ENCODE measurements around the gene SEMG2.

Gene SEMG2

GRCh38 chr20:45221076-45221475, at the start of gene SEMG2:
Gene SEMG2 (plus strand): TSS chr20:45221373. CDS start chr20:45221390, 17 bp downstream.
- no peak within 1 kb of the TSS for H3K9ac ChIP-seq (ENCODE audit: insufficient read length, low read depth)
- no peak within 1 kb of the TSS for H3K4me3 ChIP-seq (ENCODE audit: insufficient read length, low read depth)
- TF ChIP-seq SUZ12 (IDR thresholded peaks at IDR 0.05; ENCODE audit: extremely low read depth, insufficient read depth, insufficient read length): no peak
- no peak for TF ChIP-seq ZNF274 (IDR thresholded peaks at IDR 0.05; ENCODE audit: low read depth, low read length)
- no peak for TF ChIP-seq YY1 (IDR thresholded peaks at IDR 0.05; ENCODE audit: insufficient read depth, insufficient read length)
- H3K27me3 ChIP-seq (ENCODE audit: insufficient read depth, insufficient read length): no peaks in the 10 kb centered on the region
- DNase-seq (ENCODE audit: low read depth, low spot score): no peak
- H3K36me3 ChIP-seq (ENCODE audit: insufficient read depth, insufficient read length, low read length): no peaks in the 10 kb centered on the region
- no peaks in the 10 kb centered on the region for H3K4me1 ChIP-seq (ENCODE audit: insufficient read depth, insufficient read length)
- H3K9me3 ChIP-seq (ENCODE audit: insufficient read depth, low read length): no peaks in the 10 kb centered on the region

- no peak for DNase-seq (ENCODE audit: low read depth, low spot score)
- no peak overlapping the region for H3K4me3 ChIP-seq (ENCODE audit: insufficient read length, low read depth)
- no peaks in the 10 kb centered on the region for H3K4me1 ChIP-seq (ENCODE audit: insufficient read depth, insufficient read length)
- no peaks in the 10 kb centered on the region for H3K27me3 ChIP-seq (ENCODE audit: insufficient read depth, insufficient read length)
- no peak overlapping the region for H3K9ac ChIP-seq (ENCODE audit: insufficient read length, low read depth)
- H3K9me3 ChIP-seq (ENCODE audit: insufficient read depth, low read length): peaks cover 7% of the 10 kb centered on the region; the same call in 1 of the 2 replicates
- H3K36me3 ChIP-seq (ENCODE audit: insufficient read depth, insufficient read length, low read length): no peaks in the 10 kb centered on the region
- TF ChIP-seq ZNF274 (IDR thresholded peaks at IDR 0.05; ENCODE audit: low read depth, low read length) (no peak), SUZ12 (IDR thresholded peaks at IDR 0.05; ENCODE audit: extremely low read depth, insufficient read depth, insufficient read length) (no peak), YY1 (IDR thresholded peaks at IDR 0.05; ENCODE audit: insufficient read depth, insufficient read length) (no peak)
Observed at GRCh38 chr20:45173522-45173921, 47.7 kb upstream of the SEMG2 start.

GRCh38 chr20:45174434-45175364, 46.5 kb upstream of the SEMG2 start, which contains the start of gene PI3:
Gene PI3 (plus strand): TSS chr20:45174902. CDS start chr20:45174923, 21 bp downstream.
- no peak within 1 kb of the TSS for H3K4me3 ChIP-seq (ENCODE audit: insufficient read length, low read depth)
- no peak for TF ChIP-seq YY1 (IDR thresholded peaks at IDR 0.05; ENCODE audit: insufficient read depth, insufficient read length)
- no peak for TF ChIP-seq ZNF274 (IDR thresholded peaks at IDR 0.05; ENCODE audit: low read depth, low read length)
- H3K36me3 ChIP-seq (ENCODE audit: insufficient read depth, insufficient read length, low read length): no peaks in the 10 kb centered on the region
- H3K27me3 ChIP-seq (ENCODE audit: insufficient read depth, insufficient read length): no peaks in the 10 kb centered on the region
- no peaks in the 10 kb centered on the region for H3K4me1 ChIP-seq (ENCODE audit: insufficient read depth, insufficient read length)
- peaks cover 4% of the 10 kb centered on the region; the same call in 1 of the 2 replicates for H3K9me3 ChIP-seq (ENCODE audit: insufficient read depth, low read length)
- DNase-seq (ENCODE audit: low read depth, low spot score): no peak
- H3K9ac ChIP-seq (ENCODE audit: insufficient read length, low read depth): no peak within 1 kb of the TSS

- Histone ChIP-seq H3K4me3 (ENCODE audit: insufficient read length, low read depth) (no peak overlapping the region), H3K4me1 (ENCODE audit: insufficient read depth, insufficient read length) (no peaks in the 10 kb centered on the region), H3K9ac (ENCODE audit: insufficient read length, low read depth) (no peak overlapping the region), H3K27me3 (ENCODE audit: insufficient read depth, insufficient read length) (no peaks in the 10 kb centered on the region), H3K9me3 (ENCODE audit: insufficient read depth, low read length) (no peaks in the 10 kb centered on the region), H3K36me3 (ENCODE audit: insufficient read depth, insufficient read length, low read length) (no peaks in the 10 kb centered on the region)
- no peak for DNase-seq (ENCODE audit: low read depth, low spot score)
- no peak for TF ChIP-seq ZNF274 (IDR thresholded peaks at IDR 0.05; ENCODE audit: low read depth, low read length)
- TF ChIP-seq YY1 (IDR thresholded peaks at IDR 0.05; ENCODE audit: insufficient read depth, insufficient read length): no peak
- no peak for TF ChIP-seq SUZ12 (IDR thresholded peaks at IDR 0.05; ENCODE audit: extremely low read depth, insufficient read depth, insufficient read length)
Observed at GRCh38 chr20:45176526-45177267, 44.5 kb upstream of the SEMG2 start.

GRCh38 chr20:45179166-45179565, 42.0 kb upstream of the SEMG2 start:
- no peaks in the 10 kb centered on the region for H3K4me1 ChIP-seq (ENCODE audit: insufficient read depth, insufficient read length)
- H3K9ac ChIP-seq (ENCODE audit: insufficient read length, low read depth): no peak overlapping the region
- DNase-seq (ENCODE audit: low read depth, low spot score): no peak
- TF ChIP-seq ZNF274 (IDR thresholded peaks at IDR 0.05; ENCODE audit: low read depth, low read length) (no peak), YY1 (IDR thresholded peaks at IDR 0.05; ENCODE audit: insufficient read depth, insufficient read length) (no peak), SUZ12 (IDR thresholded peaks at IDR 0.05; ENCODE audit: extremely low read depth, insufficient read depth, insufficient read length) (no peak)
- no peaks in the 10 kb centered on the region for H3K9me3 ChIP-seq (ENCODE audit: insufficient read depth, low read length)
- no peaks in the 10 kb centered on the region for H3K27me3 ChIP-seq (ENCODE audit: insufficient read depth, insufficient read length)
- no peak overlapping the region for H3K4me3 ChIP-seq (ENCODE audit: insufficient read length, low read depth)
- H3K36me3 ChIP-seq (ENCODE audit: insufficient read depth, insufficient read length, low read length): no peaks in the 10 kb centered on the region

GRCh38 chr20:45181639-45182038, 39.5 kb upstream of the SEMG2 start:
- no peaks in the 10 kb centered on the region for H3K9me3 ChIP-seq (ENCODE audit: insufficient read depth, low read length)
- H3K36me3 ChIP-seq (ENCODE audit: insufficient read depth, insufficient read length, low read length): no peaks in the 10 kb centered on the region
- DNase-seq (ENCODE audit: low read depth, low spot score): peak; percentile 22
- TF ChIP-seq SUZ12 (IDR thresholded peaks at IDR 0.05; ENCODE audit: extremely low read depth, insufficient read depth, insufficient read length): no peak
- no peak for TF ChIP-seq ZNF274 (IDR thresholded peaks at IDR 0.05; ENCODE audit: low read depth, low read length)
- no peak for TF ChIP-seq YY1 (IDR thresholded peaks at IDR 0.05; ENCODE audit: insufficient read depth, insufficient read length)
- no peak overlapping the region for H3K9ac ChIP-seq (ENCODE audit: insufficient read length, low read depth)
- H3K4me1 ChIP-seq (ENCODE audit: insufficient read depth, insufficient read length): no peaks in the 10 kb centered on the region
- no peak overlapping the region for H3K4me3 ChIP-seq (ENCODE audit: insufficient read length, low read depth)
- H3K27me3 ChIP-seq (ENCODE audit: insufficient read depth, insufficient read length): no peaks in the 10 kb centered on the region

- no peak for DNase-seq (ENCODE audit: low read depth, low spot score)
- H3K27me3 ChIP-seq (ENCODE audit: insufficient read depth, insufficient read length): no peaks in the 10 kb centered on the region
- TF ChIP-seq SUZ12 (IDR thresholded peaks at IDR 0.05; ENCODE audit: extremely low read depth, insufficient read depth, insufficient read length) (no peak), ZNF274 (IDR thresholded peaks at IDR 0.05; ENCODE audit: low read depth, low read length) (no peak)
- no peak overlapping the region for H3K9ac ChIP-seq (ENCODE audit: insufficient read length, low read depth)
- H3K4me1 ChIP-seq (ENCODE audit: insufficient read depth, insufficient read length): no peaks in the 10 kb centered on the region
- H3K9me3 ChIP-seq (ENCODE audit: insufficient read depth, low read length): no peaks in the 10 kb centered on the region
- H3K36me3 ChIP-seq (ENCODE audit: insufficient read depth, insufficient read length, low read length): no peaks in the 10 kb centered on the region
- no peak overlapping the region for H3K4me3 ChIP-seq (ENCODE audit: insufficient read length, low read depth)
Observed at GRCh38 chr20:45183084-45183483, 38.1 kb upstream of the SEMG2 start.

All from NT2/D1 (cell line).